Hepatocyte (in vitro differentiated cells): ENCODE measurements around the gene LEP.

Experiments
- EZH2 ChIP-seq: fragments of 200-600 bp; sonication (generic); IDR thresholded peaks from 2 replicates; pipeline ENCODE4 v1.6.1; 2016; ENCODE audit warnings: antibody characterized with exemption, mild to moderate bottlenecking, borderline replicate concordance
- EZH2phosphoT487 ChIP-seq: fragments of 200-600 bp; sonication (generic); IDR thresholded peaks from one replicate; pipeline ENCODE4 v1.6.1; 2018; ENCODE audit warnings: antibody characterized with exemption, mild to moderate bottlenecking, low read depth, moderate library complexity; ENCODE audit not compliant: unreplicated experiment, severe bottlenecking
- TF ChIP-seq, protein P1 (sequence below): fragments of 200-600 bp; sonication (generic); IDR thresholded peaks from 2 replicates; pipeline ENCODE4 v1.5.1; 2016; ENCODE audit warnings: antibody characterized with exemption, mild to moderate bottlenecking; ENCODE audit not compliant: poor library complexity

DNA sequence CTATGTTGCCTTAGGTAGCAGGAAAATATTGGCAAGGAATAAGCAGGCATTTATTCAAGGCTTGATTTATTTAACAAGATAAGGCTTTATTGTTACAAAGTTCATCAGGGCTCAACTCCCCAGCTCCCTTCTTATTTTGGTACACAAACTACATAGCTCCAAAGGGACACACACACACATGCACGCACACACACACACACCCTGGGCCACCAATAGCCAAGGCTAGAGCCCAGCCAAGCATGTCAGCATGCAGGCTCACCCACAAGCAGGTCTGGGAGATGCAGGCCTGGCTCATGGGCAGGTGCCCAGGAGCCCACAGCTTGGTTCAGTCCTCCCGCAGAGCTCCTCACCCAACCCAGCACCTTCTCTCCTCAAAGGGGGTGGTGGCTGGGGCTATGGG lies 23.4 kb downstream of the LEP start:
- TF ChIP-seq, protein P1, sequence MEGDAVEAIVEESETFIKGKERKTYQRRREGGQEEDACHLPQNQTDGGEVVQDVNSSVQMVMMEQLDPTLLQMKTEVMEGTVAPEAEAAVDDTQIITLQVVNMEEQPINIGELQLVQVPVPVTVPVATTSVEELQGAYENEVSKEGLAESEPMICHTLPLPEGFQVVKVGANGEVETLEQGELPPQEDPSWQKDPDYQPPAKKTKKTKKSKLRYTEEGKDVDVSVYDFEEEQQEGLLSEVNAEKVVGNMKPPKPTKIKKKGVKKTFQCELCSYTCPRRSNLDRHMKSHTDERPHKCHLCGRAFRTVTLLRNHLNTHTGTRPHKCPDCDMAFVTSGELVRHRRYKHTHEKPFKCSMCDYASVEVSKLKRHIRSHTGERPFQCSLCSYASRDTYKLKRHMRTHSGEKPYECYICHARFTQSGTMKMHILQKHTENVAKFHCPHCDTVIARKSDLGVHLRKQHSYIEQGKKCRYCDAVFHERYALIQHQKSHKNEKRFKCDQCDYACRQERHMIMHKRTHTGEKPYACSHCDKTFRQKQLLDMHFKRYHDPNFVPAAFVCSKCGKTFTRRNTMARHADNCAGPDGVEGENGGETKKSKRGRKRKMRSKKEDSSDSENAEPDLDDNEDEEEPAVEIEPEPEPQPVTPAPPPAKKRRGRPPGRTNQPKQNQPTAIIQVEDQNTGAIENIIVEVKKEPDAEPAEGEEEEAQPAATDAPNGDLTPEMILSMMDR, result no peak
- TF ChIP-seq EZH2phosphoT487 (no peak), EZH2 (no peak)
